Progenitor cell of endocrine pancreas (in vitro differentiated cells): ENCODE data around the gene SDK2. TPM values are rescaled to one million over a fixed set of nuclear protein-coding genes. Genes with fewer than 3 reads are reported as not detected.

Source experiments
- DNase-seq: peaks from one replicate; pipeline ENCODE4 v3.0.0; 2021; ENCODE audit warnings: low spot score; ENCODE audit not compliant: unreplicated experiment
- H3K27ac Mint-ChIP-seq: 2 replicates; pipeline ENCODE4 v1.8.0; 2021; ENCODE audit warnings: mild to moderate bottlenecking, moderate library complexity, mixed read lengths
- H3K27me3 Mint-ChIP-seq: 2 replicates; pipeline ENCODE4 v1.8.0; 2021; ENCODE audit warnings: mixed read lengths
- H3K36me3 Mint-ChIP-seq: 2 replicates; pipeline ENCODE4 v1.8.0; 2022; ENCODE audit warnings: mixed read lengths; ENCODE audit not compliant: insufficient read depth
- H3K4me1 Mint-ChIP-seq: 2 replicates; pipeline ENCODE4 v1.8.0; 2021; ENCODE audit warnings: low read depth, mixed read lengths
- H3K4me3 Mint-ChIP-seq: 2 replicates; pipeline ENCODE4 v1.8.0; 2021; ENCODE audit warnings: low read depth, mild to moderate bottlenecking, moderate library complexity, mixed read lengths
- H3K9me3 Mint-ChIP-seq: 2 replicates; pipeline ENCODE4 v1.8.0; 2021; ENCODE audit warnings: low read depth, mixed read lengths
- CTCF ChIP-seq: fragments of 200-600 bp; sonication (generic); IDR thresholded peaks from one replicate; pipeline ENCODE4 v1.5.0; 2021; ENCODE audit warnings: antibody characterized with exemption, mild to moderate bottlenecking; ENCODE audit not compliant: unreplicated experiment
- total RNA-seq: library from RNA; stranded (reverse); gene quantifications from 2 replicates; pipeline ENCODE4 v1.2.1, GENCODE V29; 2021

Gene SDK2
- total RNA-seq, 1 donor from 2014 or later = 6.7 TPM

GRCh38 chr17:73560661-73561060, 83.6 kb downstream of the SDK2 start:
- Mint-ChIP-seq H3K4me1 (no peaks in the 10 kb centered on the region), H3K27ac (no peak overlapping the region), H3K36me3 (no peaks in the 10 kb centered on the region), H3K4me3 (no peak overlapping the region), H3K9me3 (no peaks in the 10 kb centered on the region), H3K27me3 (peaks cover 17% of the 10 kb centered on the region)
- peak; percentile 8 for TF ChIP-seq CTCF
- no peak for DNase-seq

GRCh38 chr17:73559532-73559931, 84.7 kb downstream of the SDK2 start:
- Mint-ChIP-seq H3K27me3 (peaks cover 17% of the 10 kb centered on the region), H3K27ac (no peak overlapping the region), H3K36me3 (no peaks in the 10 kb centered on the region), H3K4me1 (no peaks in the 10 kb centered on the region), H3K9me3 (no peaks in the 10 kb centered on the region), H3K4me3 (no peak overlapping the region)
- no peak for DNase-seq
- TF ChIP-seq CTCF = no peak

- Mint-ChIP-seq H3K4me3 (no peak overlapping the region), H3K4me1 (no peaks in the 10 kb centered on the region), H3K9me3 (no peaks in the 10 kb centered on the region), H3K27me3 (peaks cover 17% of the 10 kb centered on the region), H3K27ac (no peak overlapping the region), H3K36me3 (no peaks in the 10 kb centered on the region)
- no peak for TF ChIP-seq CTCF
- DNase-seq = no peak
Measured at GRCh38 chr17:73555199-73555960, 88.9 kb downstream of the SDK2 start.

GRCh38 chr17:73554498-73554897, 89.7 kb downstream of the SDK2 start:
- H3K9me3 Mint-ChIP-seq = no peaks in the 10 kb centered on the region
- H3K4me1 Mint-ChIP-seq = no peaks in the 10 kb centered on the region
- H3K4me3 Mint-ChIP-seq = no peak overlapping the region
- H3K27ac Mint-ChIP-seq = no peak overlapping the region
- no peaks in the 10 kb centered on the region for H3K36me3 Mint-ChIP-seq
- no peak for TF ChIP-seq CTCF
- peaks cover 18% of the 10 kb centered on the region for H3K27me3 Mint-ChIP-seq
- no peak for DNase-seq

GRCh38 chr17:73553311-73553710, 90.9 kb downstream of the SDK2 start:
- no peaks in the 10 kb centered on the region for H3K9me3 Mint-ChIP-seq
- H3K27ac Mint-ChIP-seq = no peak overlapping the region
- no peaks in the 10 kb centered on the region for H3K36me3 Mint-ChIP-seq
- no peak for DNase-seq
- H3K27me3 Mint-ChIP-seq = peaks cover 15% of the 10 kb centered on the region
- no peak overlapping the region for H3K4me3 Mint-ChIP-seq
- no peaks in the 10 kb centered on the region for H3K4me1 Mint-ChIP-seq
- TF ChIP-seq CTCF = no peak
